ENCODE measurements around the gene LDB2. TPM values are rescaled to one million over a fixed set of nuclear protein-coding genes. Genes with fewer than 3 reads are reported as not detected.

Gene LDB2
- total RNA-seq, 2 donors from 2014 or later, result 3.2 to 7.9 TPM

GRCh38 chr4:16867827-16868226, 30.6 kb downstream of the LDB2 start:
- H3K9ac ChIP-seq (ENCODE audit: low read depth in 2 of 2, low read length in 2 of 2), result no peak overlapping the region
- H3K9me3 ChIP-seq, result no peaks in the 10 kb centered on the region
- intact Hi-C loops (cut with DNase I), result no loop called here
- H3K27me3 ChIP-seq, result no peaks in the 10 kb centered on the region
- no peaks in the 10 kb centered on the region for H3K4me1 ChIP-seq
- no peak for TF ChIP-seq CTCF (IDR thresholded peaks at IDR 0.05)
- no peaks in the 10 kb centered on the region for H3K36me3 ChIP-seq
- no peak overlapping the region for H3K4me3 ChIP-seq
- H3K27ac ChIP-seq, result no peak overlapping the region
- DNase-seq, result no peak

GRCh38 chr4:16866974-16867373, 31.5 kb downstream of the LDB2 start:
- intact Hi-C loops (cut with DNase I), result no loop called here
- Histone ChIP-seq H3K27ac (no peak overlapping the region), H3K9me3 (no peaks in the 10 kb centered on the region), H3K36me3 (no peaks in the 10 kb centered on the region), H3K9ac (ENCODE audit: low read depth in 2 of 2, low read length in 2 of 2) (no peak overlapping the region), H3K27me3 (no peaks in the 10 kb centered on the region), H3K4me3 (no peak overlapping the region), H3K4me1 (no peaks in the 10 kb centered on the region)
- TF ChIP-seq CTCF (IDR thresholded peaks at IDR 0.05), result no peak
- DNase-seq, result no peak

- no peak for TF ChIP-seq CTCF (IDR thresholded peaks at IDR 0.05)
- Histone ChIP-seq H3K27ac (no peak overlapping the region), H3K27me3 (no peaks in the 10 kb centered on the region), H3K4me1 (no peaks in the 10 kb centered on the region), H3K36me3 (no peaks in the 10 kb centered on the region), H3K9ac (ENCODE audit: low read depth in 2 of 2, low read length in 2 of 2) (no peak overlapping the region), H3K9me3 (no peaks in the 10 kb centered on the region), H3K4me3 (no peak overlapping the region)
- no peak for DNase-seq
- intact Hi-C loops (cut with DNase I), result no loop called here
Observed at GRCh38 chr4:16865897-16866283, 32.6 kb downstream of the LDB2 start.

- no peak for TF ChIP-seq CTCF (IDR thresholded peaks at IDR 0.05)
- intact Hi-C loops (cut with DNase I), result no loop called here
Observed at GRCh38 chr4:16865209-16865896, 33.1 kb downstream of the LDB2 start.

GRCh38 chr4:16864199-16864598, 34.2 kb downstream of the LDB2 start:
- DNase-seq, result no peak
- H3K4me1 ChIP-seq, result no peaks in the 10 kb centered on the region
- H3K36me3 ChIP-seq, result no peaks in the 10 kb centered on the region
- no peaks in the 10 kb centered on the region for H3K27me3 ChIP-seq
- H3K27ac ChIP-seq, result no peak overlapping the region
- intact Hi-C loops (cut with DNase I), result no loop called here
- H3K9ac ChIP-seq (ENCODE audit: low read depth in 2 of 2, low read length in 2 of 2), result no peak overlapping the region
- TF ChIP-seq CTCF (IDR thresholded peaks at IDR 0.05), result no peak
- H3K9me3 ChIP-seq, result no peaks in the 10 kb centered on the region
- no peak overlapping the region for H3K4me3 ChIP-seq

More at GRCh38 chr4:16865209-16865896, 33.1 kb downstream of the LDB2 start:
- Histone ChIP-seq H3K9me3 (no peaks in the 10 kb centered on the region), H3K4me3 (no peak overlapping the region), H3K4me1 (no peaks in the 10 kb centered on the region), H3K9ac (ENCODE audit: low read depth in 2 of 2, low read length in 2 of 2) (no peak overlapping the region), H3K27me3 (no peaks in the 10 kb centered on the region), H3K36me3 (no peaks in the 10 kb centered on the region), H3K27ac (no peak overlapping the region)
- no peak for DNase-seq

Data from colonic mucosa (tissue), 4 donors.